Caco-2 (cell line): ENCODE measurements around the gene BYSL. TPM values are rescaled to one million over a fixed set of nuclear protein-coding genes. Genes with fewer than 3 reads are reported as not detected.

Experiments used
- BruUV-seq: library from RNA; stranded (reverse); fragments of 400-500 nt; replicated peaks from 2 replicates; lab custom pipeline; 2021; lab: Mats Ljungman, UMichigan
- CTCF ChIA-PET: fragments of 300-600 bp; sonication (Branson Sonifier 250); formaldehyde crosslinking; loops from one replicate; lab custom pipeline; 2022; ENCODE audit warnings: antibody characterized with exemption; lab: Charles Lee
- POLR2A ChIA-PET: fragments of 300-600 bp; sonication (Branson Sonifier 250); formaldehyde crosslinking; loops from one replicate; lab custom pipeline; 2022; ENCODE audit warnings: antibody characterized with exemption; lab: Charles Lee
- DNase-seq, 2 experiments: peaks; one replicate each; pipeline versions ENCODE4 v3.0.0 to v3.0.0-alpha.2; 2020 to 2022
- H3K27me3 ChIP-seq: replicated peaks from 2 replicates; pipeline ENCODE4 v1.6.0; 2011; ENCODE audit warnings: low read length; ENCODE audit not compliant: control insufficient read depth, insufficient read depth
- H3K36me3 ChIP-seq: 2 replicates; pipeline ENCODE4 v1.5.1; 2011; ENCODE audit warnings: low read length; ENCODE audit not compliant: control insufficient read depth, insufficient read depth
- H3K4me1 ChIP-seq: fragments of 250-450 bp; sonication (Bioruptor Pico); 2 replicates; pipeline ENCODE4 v1.5.1; 2020; ENCODE audit warnings: mild to moderate bottlenecking
- H3K4me3 ChIP-seq: 2 replicates; pipeline ENCODE4 v1.5.1; 2011; ENCODE audit warnings: low read depth, mild to moderate bottlenecking, control low read depth, low read length
- H3K9me3 ChIP-seq: fragments of 250-450 bp; sonication (Bioruptor Pico); 2 replicates; pipeline ENCODE4 v1.5.1; 2020; ENCODE audit warnings: mild to moderate bottlenecking, moderate library complexity
- H3K27ac Mint-ChIP-seq: one replicate; pipeline ENCODE4 v1.8.0; 2022; ENCODE audit warnings: mixed read lengths; ENCODE audit not compliant: unreplicated experiment
- H3K27me3 Mint-ChIP-seq: one replicate; pipeline ENCODE4 v1.8.0; 2022; ENCODE audit warnings: mixed read lengths; ENCODE audit not compliant: insufficient read depth, unreplicated experiment
- H3K36me3 Mint-ChIP-seq: one replicate; pipeline ENCODE4 v1.8.0; 2022; ENCODE audit warnings: mild to moderate bottlenecking, mixed read lengths; ENCODE audit not compliant: insufficient read depth, unreplicated experiment
- H3K4me1 Mint-ChIP-seq: one replicate; pipeline ENCODE4 v1.8.0; 2022; ENCODE audit warnings: low read depth, mixed read lengths; ENCODE audit not compliant: unreplicated experiment
- H3K4me3 Mint-ChIP-seq: one replicate; pipeline ENCODE4 v1.8.0; 2022; ENCODE audit warnings: mild to moderate bottlenecking, moderate library complexity, mixed read lengths; ENCODE audit not compliant: unreplicated experiment
- H3K9me3 Mint-ChIP-seq: one replicate; pipeline ENCODE4 v1.8.0; 2022; ENCODE audit warnings: mixed read lengths; ENCODE audit not compliant: unreplicated experiment
- CTCF ChIP-seq, 2 experiments: fragments of 200-600 bp in 1 of 2; IDR thresholded peaks; 1 replicate in 1 of 2; 2 replicates in 1 of 2; pipeline versions ENCODE4 v1.5.1 to v1.8.0; 2011 to 2022; ENCODE audit warnings: antibody characterized with exemption in 1 of 2, control low read depth in 1 of 2, inconsistent platforms in 1 of 2, low read depth in 1 of 2, low read length in 1 of 2, mild to moderate bottlenecking in 1 of 2, moderate library complexity in 1 of 2; ENCODE audit not compliant: insufficient read depth in 1 of 2, severe bottlenecking in 1 of 2, unreplicated experiment in 1 of 2
- intact Hi-C: fragments of 100-400 bp; cut with micrococcal nuclease; formaldehyde crosslinking; loops from one replicate; pipeline ENCODE4 v1.10.0; 2022; ENCODE audit not compliant: unreplicated experiment
- total RNA-seq: library from RNA; stranded (reverse); gene quantifications from 2 replicates; pipeline ENCODE4 v1.2.3, GENCODE V29; 2022

Gene BYSL
- total RNA-seq, 1 experiment from 2014 or later = 45.9 TPM

GRCh38 chr6:41895300-41896233, 25.7 kb upstream of the BYSL start, which contains the start of gene USP49:
TSS of gene USP49 (minus strand) at chr6:41895375. CDS start at chr6:41806983, 88,392 bp downstream.
- no peaks in the 10 kb centered on the region for H3K36me3 Mint-ChIP-seq
- H3K4me3 Mint-ChIP-seq = no peak within 1 kb of the TSS
- TF ChIP-seq CTCF (IDR thresholded peaks at IDR 0.05; ENCODE audit: insufficient read depth in 1 of 2, low read depth in 1 of 2, low read length in 1 of 2, severe bottlenecking in 1 of 2, unreplicated experiment in 1 of 2) = no peak
- no peaks in the 10 kb centered on the region for H3K36me3 ChIP-seq
- ChIA-PET CTCF (interaction anchor here (0.5 to 3.0 kb wide), 11 partner anchors 11 to 304 kb away, joined by 3 to 23 read pairs (median 4); partner anchors contain the start of genes BYSL, MED20 and TOMM6), POLR2A (interaction anchor here (0.5 to 1.9 kb wide), 7 partner anchors 8 to 247 kb away, joined by 3 to 17 read pairs (median 5); partner anchors contain the start of genes BYSL, C6orf132 and MED20)
- H3K4me1 Mint-ChIP-seq = peaks cover 7% of the 10 kb centered on the region
- no TSS peak for BruUV-seq
- H3K4me3 ChIP-seq = peak within 1 kb of the TSS; percentile 52
- DNase-seq = peak; percentile 89 to 96
- no peaks in the 10 kb centered on the region for H3K9me3 Mint-ChIP-seq
- intact Hi-C loops = loop anchor here (1.0 kb wide), 3 partner anchors 11 to 49 kb away; partner anchors contain the start of genes BYSL and MED20
- no peaks in the 10 kb centered on the region for H3K27me3 Mint-ChIP-seq
- H3K4me1 ChIP-seq = peaks cover 22% of the 10 kb centered on the region
- no peaks in the 10 kb centered on the region for H3K27me3 ChIP-seq
- H3K27ac Mint-ChIP-seq = no peak within 1 kb of the TSS
- H3K9me3 ChIP-seq = no peaks in the 10 kb centered on the region

GRCh38 chr6:41896281-41896680, 25.0 kb upstream of the BYSL start:
- no peaks in the 10 kb centered on the region for H3K27me3 Mint-ChIP-seq

More at GRCh38 chr6:41896281-41896680, 25.0 kb upstream of the BYSL start:
- peaks cover 22% of the 10 kb centered on the region for H3K4me1 ChIP-seq
- POLR2A ChIA-PET = interaction anchor here (0.5 to 1.7 kb wide), 4 partner anchors 9 to 98 kb away, joined by 5 to 17 read pairs (median 8); no protein-coding TSS in a partner anchor
- CTCF ChIA-PET = interaction anchor here (1.5 to 3.0 kb wide), 2 partner anchors 10 to 25 kb away, joined by 11 to 23 read pairs; partner anchors contain the start of genes BYSL and MED20
- intact Hi-C loops = no loop called here
- H3K4me3 ChIP-seq = peak overlapping the region; percentile 52
- Mint-ChIP-seq H3K4me1 (peaks cover 7% of the 10 kb centered on the region), H3K4me3 (no peak overlapping the region), H3K27ac (no peak overlapping the region), H3K9me3 (no peaks in the 10 kb centered on the region), H3K36me3 (no peaks in the 10 kb centered on the region)
- DNase-seq = no peak
- no peaks in the 10 kb centered on the region for H3K9me3 ChIP-seq
- TSS peak; percentile 77 for BruUV-seq
- no peak for TF ChIP-seq CTCF (IDR thresholded peaks at IDR 0.05; ENCODE audit: insufficient read depth in 1 of 2, low read depth in 1 of 2, low read length in 1 of 2, severe bottlenecking in 1 of 2, unreplicated experiment in 1 of 2)
- no peaks in the 10 kb centered on the region for H3K36me3 ChIP-seq
- no peaks in the 10 kb centered on the region for H3K27me3 ChIP-seq
